Endothelial cell of umbilical vein (primary cell): ENCODE results near the gene ADCYAP1.

Experiments
- EZH2 ChIP-seq: IDR thresholded peaks from 2 replicates; pipeline ENCODE4 v1.6.1; 2012; ENCODE audit warnings: borderline replicate concordance, low read depth, mild to moderate bottlenecking, moderate library complexity, low read length, inconsistent platforms; ENCODE audit not compliant: severe bottlenecking
- MAX ChIP-seq: IDR thresholded peaks from 2 replicates; pipeline ENCODE4 v1.6.1; 2011; ENCODE audit not compliant: insufficient read depth, insufficient read length
- POLR2A ChIP-seq: IDR thresholded peaks from 2 replicates; pipeline ENCODE4 v1.6.1; 2012; ENCODE audit warnings: low read depth, mild to moderate bottlenecking, control low read depth, low read length
- POLR2AphosphoS5 ChIP-seq: IDR thresholded peaks from 2 replicates; pipeline ENCODE4 v1.6.1; 2012; ENCODE audit warnings: low read depth, mild to moderate bottlenecking, control low read depth, low read length, moderate library complexity; ENCODE audit not compliant: insufficient read depth
- TF ChIP-seq, protein P1 (sequence below), 2 donors: IDR thresholded peaks; 1 replicate in 1 of 2; 2 replicates in 1 of 2; pipeline ENCODE4 v1.5.1; 2011; ENCODE audit warnings: low read length in 2 of 2, mild to moderate bottlenecking in 2 of 2, moderate library complexity in 2 of 2, control low read depth in 1 of 2, inconsistent platforms in 1 of 2, low read depth in 1 of 2; ENCODE audit not compliant: insufficient read depth in 1 of 2; ENCODE audit errors: extremely low read depth in 1 of 2

- TF ChIP-seq POLR2A: no peak
- TF ChIP-seq, protein P1, sequence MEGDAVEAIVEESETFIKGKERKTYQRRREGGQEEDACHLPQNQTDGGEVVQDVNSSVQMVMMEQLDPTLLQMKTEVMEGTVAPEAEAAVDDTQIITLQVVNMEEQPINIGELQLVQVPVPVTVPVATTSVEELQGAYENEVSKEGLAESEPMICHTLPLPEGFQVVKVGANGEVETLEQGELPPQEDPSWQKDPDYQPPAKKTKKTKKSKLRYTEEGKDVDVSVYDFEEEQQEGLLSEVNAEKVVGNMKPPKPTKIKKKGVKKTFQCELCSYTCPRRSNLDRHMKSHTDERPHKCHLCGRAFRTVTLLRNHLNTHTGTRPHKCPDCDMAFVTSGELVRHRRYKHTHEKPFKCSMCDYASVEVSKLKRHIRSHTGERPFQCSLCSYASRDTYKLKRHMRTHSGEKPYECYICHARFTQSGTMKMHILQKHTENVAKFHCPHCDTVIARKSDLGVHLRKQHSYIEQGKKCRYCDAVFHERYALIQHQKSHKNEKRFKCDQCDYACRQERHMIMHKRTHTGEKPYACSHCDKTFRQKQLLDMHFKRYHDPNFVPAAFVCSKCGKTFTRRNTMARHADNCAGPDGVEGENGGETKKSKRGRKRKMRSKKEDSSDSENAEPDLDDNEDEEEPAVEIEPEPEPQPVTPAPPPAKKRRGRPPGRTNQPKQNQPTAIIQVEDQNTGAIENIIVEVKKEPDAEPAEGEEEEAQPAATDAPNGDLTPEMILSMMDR (IDR thresholded peaks at IDR 0.05; ENCODE audit: extremely low read depth in 1 of 2, insufficient read depth in 1 of 2, low read depth in 1 of 2, low read length in 2 of 2): no peak
- TF ChIP-seq POLR2AphosphoS5: no peak
- TF ChIP-seq EZH2: no peak
- no peak for TF ChIP-seq MAX
Measured at GRCh38 chr18:903701-904100, 970 bp upstream of the ADCYAP1 start.
